ENCODE data around the gene SLC26A6. TPM values are rescaled to one million over a fixed set of nuclear protein-coding genes. Genes with fewer than 3 reads are reported as not detected.

The SLC26A6 gene
- total and polyA plus RNA-seq, 10 of the 15 experiments (the other 5 are each of a cell fraction or from before 2014, with no cell fraction given): 2.1 to 24.9 (median 13.3) TPM

DNA sequence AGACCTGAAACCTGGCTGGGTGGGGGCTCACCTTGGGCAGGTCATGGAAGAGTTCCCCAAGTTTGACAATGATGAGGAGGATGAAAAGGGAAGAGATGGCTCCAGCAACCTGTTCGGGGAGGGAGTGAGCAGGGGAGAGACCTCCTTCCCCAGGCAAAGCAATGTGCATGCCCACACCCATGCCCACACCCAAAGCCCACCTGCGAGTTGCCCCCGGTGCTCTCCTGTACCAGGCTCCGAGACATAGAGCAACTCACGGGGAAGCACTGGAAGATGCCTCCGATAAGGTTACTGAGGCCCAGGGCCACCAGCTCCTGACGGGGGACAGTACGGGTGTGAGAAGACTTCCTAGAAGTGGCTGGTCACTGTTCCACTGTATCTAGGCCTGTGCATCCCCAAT is 4.9 kb downstream of the SLC26A6 start (continued):
- TF ChIP-seq, protein P1, sequence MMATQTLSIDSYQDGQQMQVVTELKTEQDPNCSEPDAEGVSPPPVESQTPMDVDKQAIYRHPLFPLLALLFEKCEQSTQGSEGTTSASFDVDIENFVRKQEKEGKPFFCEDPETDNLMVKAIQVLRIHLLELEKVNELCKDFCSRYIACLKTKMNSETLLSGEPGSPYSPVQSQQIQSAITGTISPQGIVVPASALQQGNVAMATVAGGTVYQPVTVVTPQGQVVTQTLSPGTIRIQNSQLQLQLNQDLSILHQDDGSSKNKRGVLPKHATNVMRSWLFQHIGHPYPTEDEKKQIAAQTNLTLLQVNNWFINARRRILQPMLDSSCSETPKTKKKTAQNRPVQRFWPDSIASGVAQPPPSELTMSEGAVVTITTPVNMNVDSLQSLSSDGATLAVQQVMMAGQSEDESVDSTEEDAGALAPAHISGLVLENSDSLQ (IDR thresholded peaks at IDR 0.05): no peak
- TF ChIP-seq RELB (IDR thresholded peaks at IDR 0.05; ENCODE audit: low read depth): no peak
- no peak for TF ChIP-seq RBBP5 (conservative IDR thresholded peaks at IDR 0.05)
- TF ChIP-seq TCF7 (IDR thresholded peaks at IDR 0.05; ENCODE audit: borderline replicate concordance): no peak
- TF ChIP-seq HDAC2 (IDR thresholded peaks at IDR 0.05): no peak
- TF ChIP-seq TAF1 (IDR thresholded peaks at IDR 0.05; ENCODE audit: borderline replicate concordance, low read depth, low read length): no peak
- no peak for TF ChIP-seq BRCA1 (IDR thresholded peaks at IDR 0.05; ENCODE audit: low read depth, low read length)
- no peak for TF ChIP-seq POLR2AphosphoS5 (IDR thresholded peaks at IDR 0.05; ENCODE audit: low read length)
- TF ChIP-seq, protein P2, sequence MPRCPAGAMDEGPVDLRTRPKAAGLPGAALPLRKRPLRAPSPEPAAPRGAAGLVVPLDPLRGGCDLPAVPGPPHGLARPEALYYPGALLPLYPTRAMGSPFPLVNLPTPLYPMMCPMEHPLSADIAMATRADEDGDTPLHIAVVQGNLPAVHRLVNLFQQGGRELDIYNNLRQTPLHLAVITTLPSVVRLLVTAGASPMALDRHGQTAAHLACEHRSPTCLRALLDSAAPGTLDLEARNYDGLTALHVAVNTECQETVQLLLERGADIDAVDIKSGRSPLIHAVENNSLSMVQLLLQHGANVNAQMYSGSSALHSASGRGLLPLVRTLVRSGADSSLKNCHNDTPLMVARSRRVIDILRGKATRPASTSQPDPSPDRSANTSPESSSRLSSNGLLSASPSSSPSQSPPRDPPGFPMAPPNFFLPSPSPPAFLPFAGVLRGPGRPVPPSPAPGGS (IDR thresholded peaks at IDR 0.05; ENCODE audit: borderline replicate concordance, insufficient read depth, low read depth, low read length, poor library complexity, severe bottlenecking): no peak

DNA sequence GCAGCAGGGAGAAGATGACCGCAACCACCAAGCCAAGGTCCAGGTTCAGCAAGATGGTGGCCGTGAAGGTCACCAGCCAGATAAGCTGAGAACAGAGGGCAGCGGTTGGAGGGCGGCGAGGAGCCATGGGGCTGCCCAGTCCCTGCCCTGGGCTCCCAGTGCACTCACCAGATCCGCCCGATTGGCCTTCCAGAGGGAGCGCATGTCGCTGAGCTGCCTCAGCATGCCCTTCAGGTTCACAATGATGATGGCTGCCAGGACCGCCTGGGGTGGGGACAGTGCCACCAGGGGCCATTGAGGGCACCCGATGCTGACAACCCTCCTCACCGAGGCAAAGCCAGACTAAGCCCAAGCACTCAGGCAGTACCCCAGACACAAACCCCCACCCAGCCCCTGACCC is 5.4 kb downstream of the SLC26A6 start:
- Histone ChIP-seq H4K20me1 (ENCODE audit: control insufficient read depth, insufficient read depth) (no peaks in the 10 kb centered on the region), H3K4me2 (ENCODE audit: control insufficient read depth, insufficient read depth) (no peak overlapping the region), H3K9me3 (replicated peaks; ENCODE audit: control insufficient read depth, insufficient read depth, low read length) (no peaks in the 10 kb centered on the region), H3K36me3 (ENCODE audit: control insufficient read depth in 2 of 2, insufficient read depth in 2 of 2, low read length in 1 of 2) (peaks cover 0 to 8% of the 10 kb centered on the region in 2 experiments; a peak in 3 of 4 replicates), H3K4me3 (no peak overlapping the region), H3K27ac (ENCODE audit: control insufficient read depth, insufficient read depth) (no peak overlapping the region), H2AFZ (ENCODE audit: control insufficient read depth, low read depth, low read length) (no peak overlapping the region), H3K9ac (ENCODE audit: control insufficient read depth, insufficient read depth, low read length) (no peak overlapping the region), H3K4me1 (ENCODE audit: control insufficient read depth, insufficient read depth, low read length) (peaks cover 7% of the 10 kb centered on the region; the same call in 1 of the 2 replicates), H3K79me2 (ENCODE audit: control insufficient read depth, insufficient read depth, low read length) (peaks cover 3% of the 10 kb centered on the region), H3K27me3 (replicated peaks in 1 of 2; ENCODE audit: control insufficient read depth in 2 of 2, insufficient read depth in 2 of 2, low read length in 1 of 2) (no peaks in the 10 kb centered on the region)
- TF ChIP-seq TCF3 (IDR thresholded peaks at IDR 0.05; ENCODE audit: borderline replicate concordance, insufficient read depth, low read depth, low read length) (no peak), NRF1 (conservative IDR thresholded peaks at IDR 0.05; ENCODE audit: low read depth, low read length) (no peak), CHD4 (IDR thresholded peaks at IDR 0.05) (no peak), ASH2L (IDR thresholded peaks at IDR 0.05; ENCODE audit: borderline replicate concordance, low read depth) (no peak), ATF7 (IDR thresholded peaks at IDR 0.05; ENCODE audit: low read depth) (no peak), SKIL (IDR thresholded peaks at IDR 0.05; ENCODE audit: low read depth, poor library complexity, severe bottlenecking) (no peak)
- POLR2A ChIA-PET: no interaction called here
- in situ Hi-C loops (cut with MboI) (no loop called here), intact Hi-C loops (cut with micrococcal nuclease; ENCODE audit: unreplicated experiment) (no loop called here)
- FAIRE-seq (no peak), DNase-seq (ENCODE audit: low read depth, low spot score) (no peak), ATAC-seq (no peak)
- BruUV-seq (replicated peaks): no TSS peak
- RAD21 ChIA-PET (ENCODE audit: unreplicated experiment): no interaction called here
- SMC1A ChIA-PET (ENCODE audit: uncharacterized antibody, unreplicated experiment): no interaction called here
- 97% methylated on average over 12 of the region's 12 CpGs for WGBS (ENCODE audit: insufficient coverage, insufficient replicate concordance, low lambda C conversion rate, missing lambda C conversion rate)
- CTCF ChIA-PET: interaction anchor here (1.5 kb wide), 1 partner anchor 194 kb away, joined by 4 read pairs; no protein-coding TSS in a partner anchor
